PFSK-1 (cell line): ENCODE data around the gene C12orf54.

ENCODE experiments used
- POLR2AphosphoS5 ChIP-seq: IDR thresholded peaks from 2 replicates; pipeline ENCODE4 v1.6.1; 2012; ENCODE audit warnings: low read depth, mild to moderate bottlenecking, control low read depth, low read length, moderate library complexity
- SIN3A ChIP-seq: IDR thresholded peaks from 2 replicates; pipeline ENCODE4 v1.6.1; 2012; ENCODE audit warnings: mild to moderate bottlenecking, low read length, moderate library complexity, borderline replicate concordance; ENCODE audit not compliant: insufficient read depth
- TAF1 ChIP-seq: IDR thresholded peaks from 2 replicates; pipeline ENCODE4 v1.6.1; 2012; ENCODE audit warnings: low read length, control low read depth, borderline replicate concordance; ENCODE audit not compliant: insufficient read depth
- TF ChIP-seq, protein P1 (sequence below), 2 experiments: IDR thresholded peaks; 2 replicates each; pipeline versions ENCODE4 v1.6.1 to v1.8.0; 2011 to 2012; ENCODE audit warnings: low read depth in 2 of 2, low read length in 2 of 2, control low read depth in 1 of 2, inconsistent platforms in 1 of 2, mild to moderate bottlenecking in 1 of 2, moderate library complexity in 1 of 2; ENCODE audit not compliant: insufficient read depth in 1 of 2

DNA sequence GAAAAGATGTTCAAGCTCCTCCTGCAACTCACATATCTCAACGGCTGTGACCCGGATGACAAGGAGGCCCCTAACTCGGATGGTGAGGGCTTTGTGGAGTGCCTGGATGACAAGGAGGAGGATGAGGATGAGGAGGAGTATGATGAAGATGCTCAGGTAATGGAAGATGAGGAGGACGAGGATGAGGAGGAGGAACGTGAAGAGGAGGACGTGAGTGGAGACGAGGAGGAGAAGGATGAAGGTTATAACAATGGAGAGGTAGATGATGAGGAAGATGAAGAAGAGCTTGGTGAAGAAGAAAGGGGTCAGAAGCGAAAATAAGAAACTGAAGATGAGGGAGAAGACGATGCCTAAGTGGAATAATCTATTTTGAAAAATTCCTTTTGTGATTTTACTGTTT lies 9.2 kb upstream of the C12orf54 start:
- no peak for TF ChIP-seq POLR2AphosphoS5
- no peak for TF ChIP-seq TAF1
- TF ChIP-seq SIN3A = no peak
- TF ChIP-seq, protein P1, sequence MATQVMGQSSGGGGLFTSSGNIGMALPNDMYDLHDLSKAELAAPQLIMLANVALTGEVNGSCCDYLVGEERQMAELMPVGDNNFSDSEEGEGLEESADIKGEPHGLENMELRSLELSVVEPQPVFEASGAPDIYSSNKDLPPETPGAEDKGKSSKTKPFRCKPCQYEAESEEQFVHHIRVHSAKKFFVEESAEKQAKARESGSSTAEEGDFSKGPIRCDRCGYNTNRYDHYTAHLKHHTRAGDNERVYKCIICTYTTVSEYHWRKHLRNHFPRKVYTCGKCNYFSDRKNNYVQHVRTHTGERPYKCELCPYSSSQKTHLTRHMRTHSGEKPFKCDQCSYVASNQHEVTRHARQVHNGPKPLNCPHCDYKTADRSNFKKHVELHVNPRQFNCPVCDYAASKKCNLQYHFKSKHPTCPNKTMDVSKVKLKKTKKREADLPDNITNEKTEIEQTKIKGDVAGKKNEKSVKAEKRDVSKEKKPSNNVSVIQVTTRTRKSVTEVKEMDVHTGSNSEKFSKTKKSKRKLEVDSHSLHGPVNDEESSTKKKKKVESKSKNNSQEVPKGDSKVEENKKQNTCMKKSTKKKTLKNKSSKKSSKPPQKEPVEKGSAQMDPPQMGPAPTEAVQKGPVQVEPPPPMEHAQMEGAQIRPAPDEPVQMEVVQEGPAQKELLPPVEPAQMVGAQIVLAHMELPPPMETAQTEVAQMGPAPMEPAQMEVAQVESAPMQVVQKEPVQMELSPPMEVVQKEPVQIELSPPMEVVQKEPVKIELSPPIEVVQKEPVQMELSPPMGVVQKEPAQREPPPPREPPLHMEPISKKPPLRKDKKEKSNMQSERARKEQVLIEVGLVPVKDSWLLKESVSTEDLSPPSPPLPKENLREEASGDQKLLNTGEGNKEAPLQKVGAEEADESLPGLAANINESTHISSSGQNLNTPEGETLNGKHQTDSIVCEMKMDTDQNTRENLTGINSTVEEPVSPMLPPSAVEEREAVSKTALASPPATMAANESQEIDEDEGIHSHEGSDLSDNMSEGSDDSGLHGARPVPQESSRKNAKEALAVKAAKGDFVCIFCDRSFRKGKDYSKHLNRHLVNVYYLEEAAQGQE (IDR thresholded peaks at IDR 0.05; ENCODE audit: insufficient read depth in 1 of 2, low read depth in 2 of 2, low read length in 2 of 2) = no peak
